DND-41 (cell line): ENCODE results near the gene DPYSL3.

ENCODE experiments used
- CTCF ChIP-seq: IDR thresholded peaks from 2 replicates; pipeline ENCODE4 v1.5.1; 2012; ENCODE audit warnings: borderline replicate concordance, low read length, moderate library complexity, mild to moderate bottlenecking; ENCODE audit not compliant: poor library complexity, severe bottlenecking; ENCODE audit errors: extremely low read depth
- EZH2 ChIP-seq: IDR thresholded peaks from 3 replicates; pipeline ENCODE4 v1.6.1; 2012; ENCODE audit warnings: borderline replicate concordance, low read depth, mild to moderate bottlenecking, moderate library complexity, low read length, inconsistent platforms; ENCODE audit not compliant: severe bottlenecking

DNA sequence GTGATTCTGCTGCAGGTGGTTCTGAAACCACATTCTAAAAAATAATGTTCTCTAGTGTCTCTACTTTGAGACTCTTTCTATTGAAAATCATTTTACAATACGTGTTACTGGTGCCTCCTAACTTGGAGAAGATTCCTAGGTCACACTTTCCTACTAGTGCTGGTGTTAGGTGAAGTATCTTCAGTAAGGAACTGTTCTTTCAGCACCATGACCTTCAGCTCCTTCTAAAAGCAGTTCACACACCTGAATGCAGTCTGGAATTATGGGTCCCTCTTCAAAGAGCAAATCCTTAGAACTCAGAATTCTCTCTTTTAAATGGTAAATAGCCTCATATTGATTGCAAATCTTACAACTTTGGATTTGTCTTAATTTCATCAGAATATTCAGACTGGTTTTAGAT is 10.6 kb upstream of the DPYSL3 start:
- TF ChIP-seq CTCF (no peak), EZH2 (no peak)
